ENCODE measurements around the gene PLD5.

Gene PLD5

GRCh38 chr1:242034392-242034791 lies 490.1 kb downstream of the PLD5 start:
- no peak for DNase-seq

GRCh38 chr1:242033447-242033846 lies 491.1 kb downstream of the PLD5 start:
- DNase-seq = no peak

All from GOT3 (cell line).